IMR-90 (cell line): Measurements from ENCODE around the gene RPS2. TPM values are rescaled to one million over a fixed set of nuclear protein-coding genes. Genes with fewer than 3 reads are reported as not detected.

ENCODE experiments used
- ATAC-seq: fragments of 200-7000 bp; cut with Tn5 transposase; 2 replicates; pipeline ENCODE4 v1.9.1; 2020; ENCODE audit warnings: low read depth, mild to moderate bottlenecking, moderate library complexity
- BruUV-seq: library from RNA; stranded (reverse); fragments of 400-500 nt; replicated peaks from 2 replicates; lab custom pipeline; 2021; lab: Mats Ljungman, UMichigan
- CTCF ChIA-PET: fragments of 300-600 bp; formaldehyde crosslinking; extraction: SDS; loops from one replicate; lab custom pipeline; 2021; ENCODE audit warnings: antibody characterized with exemption; lab: Yijun Ruan, JAX
- POLR2A ChIA-PET: fragments of 300-600 bp; sonication (Branson Sonifier 250); formaldehyde crosslinking; loops from one replicate; lab custom pipeline; 2022; ENCODE audit warnings: antibody characterized with exemption; ENCODE audit not compliant: unreplicated experiment; lab: Charles Lee
- DNase-seq: peaks from one replicate; pipeline ENCODE4 v3.0.0; 2013
- H2AFZ ChIP-seq: replicated peaks from 2 replicates; pipeline ENCODE3; 2013; ENCODE audit warnings: low read length, mild to moderate bottlenecking; ENCODE audit not compliant: poor library complexity
- H2AK5ac ChIP-seq: 2 replicates; pipeline ENCODE4 v1.6.1; 2013; ENCODE audit warnings: low read depth, low read length, inconsistent platforms
- H2AK9ac ChIP-seq: replicated peaks from 2 replicates; pipeline ENCODE3; 2013; ENCODE audit warnings: mild to moderate bottlenecking, low read depth, low read length, moderate library complexity; ENCODE audit not compliant: poor library complexity
- H2BK120ac ChIP-seq: 2 replicates; pipeline ENCODE4 v1.6.1; 2013; ENCODE audit warnings: low read depth, low read length, inconsistent platforms
- H2BK15ac ChIP-seq: 3 replicates; pipeline ENCODE4 v1.6.1; 2013; ENCODE audit warnings: low read depth, low read length, inconsistent platforms
- H2BK20ac ChIP-seq: 2 replicates; pipeline ENCODE4 v1.6.1; 2013; ENCODE audit warnings: low read depth, mild to moderate bottlenecking, inconsistent platforms, low read length, moderate library complexity
- H2BK5ac ChIP-seq: 2 replicates; pipeline ENCODE4 v1.6.1; 2013; ENCODE audit warnings: mild to moderate bottlenecking, low read depth, low read length, inconsistent platforms; ENCODE audit not compliant: poor library complexity, severe bottlenecking
- H3K14ac ChIP-seq: replicated peaks from 2 replicates; pipeline ENCODE4 v1.6.1; 2013; ENCODE audit warnings: low read depth, low read length, inconsistent platforms
- H3K18ac ChIP-seq: 2 replicates; pipeline ENCODE4 v1.6.1; 2013; ENCODE audit warnings: low read depth, low read length, control low read depth
- H3K23ac ChIP-seq: 2 replicates; pipeline ENCODE4 v1.6.1; 2013; ENCODE audit warnings: low read depth, low read length, inconsistent platforms
- H3K27ac ChIP-seq: 2 replicates; pipeline ENCODE4 v1.5.1; 2013; ENCODE audit warnings: mild to moderate bottlenecking, control low read depth, low read length; ENCODE audit not compliant: insufficient read depth
- H3K27me3 ChIP-seq: 2 replicates; pipeline ENCODE4 v1.6.1; 2013; ENCODE audit warnings: low read length; ENCODE audit not compliant: control insufficient read depth, insufficient read depth
- H3K36me3 ChIP-seq: 2 replicates; pipeline ENCODE4 v1.6.1; 2013; ENCODE audit warnings: low read length, mixed read lengths; ENCODE audit not compliant: control insufficient read depth, insufficient read depth
- H3K4ac ChIP-seq: 2 replicates; pipeline ENCODE4 v1.6.1; 2013; ENCODE audit warnings: low read depth, low read length, inconsistent platforms
- H3K4me1 ChIP-seq: 2 replicates; pipeline ENCODE4 v1.6.1; 2013; ENCODE audit warnings: low read length, mixed read lengths; ENCODE audit not compliant: control insufficient read depth, insufficient read depth
- H3K4me2 ChIP-seq: 2 replicates; pipeline ENCODE4 v1.6.1; 2013; ENCODE audit warnings: low read depth, mild to moderate bottlenecking, control low read depth, low read length, moderate library complexity
- H3K4me3 ChIP-seq: 2 replicates; pipeline ENCODE4 v1.5.1; 2013; ENCODE audit warnings: low read depth, mild to moderate bottlenecking, control low read depth, low read length, moderate library complexity; ENCODE audit not compliant: insufficient read depth
- H3K56ac ChIP-seq: 2 replicates; pipeline ENCODE4 v1.6.1; 2013; ENCODE audit warnings: low read length, inconsistent platforms; ENCODE audit not compliant: insufficient read depth; ENCODE audit errors: extremely low read depth
- H3K79me1 ChIP-seq, 2 experiments: 2 replicates each; pipeline ENCODE4 v1.6.1; 2013; ENCODE audit warnings: low read length in 2 of 2, inconsistent platforms in 1 of 2, low read depth in 1 of 2
- H3K9ac ChIP-seq: 2 replicates; pipeline ENCODE4 v1.6.1; 2013; ENCODE audit warnings: low read depth, low read length, control low read depth
- H3K9me1 ChIP-seq: 2 replicates; pipeline ENCODE4 v1.6.1; 2013; ENCODE audit warnings: low read length, inconsistent platforms; ENCODE audit not compliant: insufficient read depth
- H3K9me3 ChIP-seq: 2 replicates; pipeline ENCODE4 v1.6.1; 2013; ENCODE audit warnings: low read length; ENCODE audit not compliant: control insufficient read depth, insufficient read depth
- H4K20me1 ChIP-seq: 2 replicates; pipeline ENCODE4 v1.6.1; 2013; ENCODE audit warnings: low read length, inconsistent platforms; ENCODE audit not compliant: insufficient read depth
- H4K5ac ChIP-seq: 2 replicates; pipeline ENCODE4 v1.6.1; 2013; ENCODE audit warnings: mild to moderate bottlenecking, low read depth, low read length, control low read depth
- H4K8ac ChIP-seq, 2 experiments: 2 replicates each; pipeline ENCODE4 v1.6.1; 2013; ENCODE audit warnings: low read depth in 2 of 2, low read length in 2 of 2, control low read depth in 1 of 2, inconsistent platforms in 1 of 2
- H4K91ac ChIP-seq: 2 replicates; pipeline ENCODE4 v1.6.1; 2013; ENCODE audit warnings: low read depth, low read length, inconsistent platforms; ENCODE audit not compliant: insufficient read depth
- BHLHE40 ChIP-seq: fragments of 150-350 bp; IDR thresholded peaks from 2 replicates; pipeline ENCODE4 v1.6.1; 2016; ENCODE audit warnings: mild to moderate bottlenecking, low read depth, low read length
- CEBPB ChIP-seq: IDR thresholded peaks from 2 replicates; pipeline ENCODE4 v1.6.1; 2012; ENCODE audit warnings: low read depth, low read length, improper control_type of control experiment
- CHD1 ChIP-seq: IDR thresholded peaks from 2 replicates; pipeline ENCODE4 v1.6.1; 2012; ENCODE audit warnings: low read depth, low read length, improper control_type of control experiment
- FOS ChIP-seq: fragments of 150-350 bp; IDR thresholded peaks from 2 replicates; pipeline ENCODE4 v1.6.1; 2016; ENCODE audit warnings: low read depth, low read length
- MAFK ChIP-seq: IDR thresholded peaks from 2 replicates; pipeline ENCODE4 v1.6.1; 2012; ENCODE audit warnings: low read depth, low read length, improper control_type of control experiment
- MAZ ChIP-seq: IDR thresholded peaks from 2 replicates; pipeline ENCODE4 v1.6.1; 2012; ENCODE audit warnings: low read depth, mild to moderate bottlenecking, low read length, improper control_type of control experiment, moderate library complexity, borderline replicate concordance
- MXI1 ChIP-seq: IDR thresholded peaks from 2 replicates; pipeline ENCODE4 v1.6.1; 2012; ENCODE audit warnings: low read depth, mild to moderate bottlenecking, low read length, moderate library complexity, borderline replicate concordance
- NFE2L2 ChIP-seq: fragments of 150-350 bp; IDR thresholded peaks from 2 replicates; pipeline ENCODE4 v1.6.1; 2016; ENCODE audit warnings: low read depth, mild to moderate bottlenecking, low read length
- POLR2A ChIP-seq: IDR thresholded peaks from 2 replicates; pipeline ENCODE4 v1.6.1; 2012; ENCODE audit warnings: mild to moderate bottlenecking, low read depth, low read length
- RAD21 ChIP-seq: IDR thresholded peaks from 2 replicates; pipeline ENCODE4 v1.6.1; 2012; ENCODE audit warnings: low read length, improper control_type of control experiment
- RCOR1 ChIP-seq: IDR thresholded peaks from 2 replicates; pipeline ENCODE4 v1.6.1; 2012; ENCODE audit warnings: mild to moderate bottlenecking, low read length, improper control_type of control experiment; ENCODE audit not compliant: insufficient replicate concordance
- SMC3 ChIP-seq: fragments of 150-350 bp; IDR thresholded peaks from 2 replicates; pipeline ENCODE4 v1.6.1; 2016; ENCODE audit warnings: low read depth, mild to moderate bottlenecking, antibody characterized with exemption, low read length, moderate library complexity
- WGBS, 2 experiments: methylation state at CpG; one replicate each; pipeline versions ENCODE4 v1.1.5 to v1.1.7; 2013; ENCODE audit warnings: missing lambda C conversion rate in 2 of 2; ENCODE audit not compliant: insufficient read length in 1 of 2; ENCODE audit errors: extremely low coverage in 2 of 2; 5-methylcytosine and 5-hydroxymethylcytosine counted together
- dilution Hi-C: fragments of 300-500 bp; cut with HindIII; formaldehyde crosslinking; loops from one replicate; pipeline ENCODE4 v1.14.3; 2018; ENCODE audit warnings: low sequenced_read_pairs; ENCODE audit not compliant: unreplicated experiment
- in situ Hi-C: fragments of 300-500 bp; cut with MboI; formaldehyde crosslinking; loops from 3 replicates; pipeline ENCODE4 v1.14.3; 2019; ENCODE audit warnings: low sequenced_read_pairs, inconsistent platforms, mixed read lengths
- intact Hi-C: fragments of 100-400 bp; cut with micrococcal nuclease; formaldehyde crosslinking; loops from 2 replicates; pipeline ENCODE4 v1.10.0; 2022
- polyA plus RNA-seq, 3 experiments: library from polyadenylated mRNA; depleted of rRNA; stranded (reverse); fragments of >200 nt; gene quantifications; 2 replicates each; pipeline ENCODE4 v1.2.3, GENCODE V29; 2012; ENCODE audit warnings: low replicate concordance in 1 of 3
- total RNA-seq: library from RNA; depleted of rRNA; stranded (reverse); fragments of >200 nt; gene quantifications from 2 replicates; pipeline ENCODE4 v1.2.3, GENCODE V29; 2012
- TF ChIP-seq, protein P1 (sequence below): fragments of 150-350 bp; IDR thresholded peaks from 2 replicates; pipeline ENCODE4 v1.6.1; 2017; ENCODE audit warnings: mild to moderate bottlenecking, antibody characterized with exemption, low read length, low read depth
- TF ChIP-seq, protein P2 (sequence below): conservative IDR thresholded peaks from 2 replicates; pipeline ENCODE4 v1.5.1; 2012; ENCODE audit warnings: mild to moderate bottlenecking, low read depth, low read length, improper control_type of control experiment

RPS2 gene
- total and polyA plus RNA-seq, 2 of the 4 experiments (the other 2 are of a cell fraction) = 2,703 to 6,941 TPM

DNA sequence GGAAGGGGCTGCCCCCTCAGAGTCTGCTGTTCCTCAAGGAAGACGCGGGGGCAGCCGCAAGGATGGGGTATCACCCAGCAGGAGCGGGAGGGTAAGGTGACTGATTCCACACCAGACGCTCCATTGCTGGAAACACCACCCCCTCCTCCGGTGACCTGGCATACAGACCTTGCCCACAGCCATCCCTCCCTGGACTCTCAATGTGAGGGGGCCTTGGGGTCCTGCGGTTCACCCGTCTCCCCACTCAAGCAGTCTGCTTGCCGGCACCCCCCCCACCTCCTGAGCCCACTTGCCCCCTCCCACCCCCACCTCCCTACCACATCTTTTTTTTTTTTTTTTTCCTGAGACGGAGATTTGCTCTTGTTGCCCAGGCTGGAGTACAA, 34.3 kb downstream of the RPS2 start:
- in situ Hi-C loops (loop anchor here (5.0 kb wide), 1 partner anchor 68 kb away; no protein-coding TSS in a partner anchor), dilution Hi-C loops (no loop called here), intact Hi-C loops (no loop called here)
- H3K36me3 ChIP-seq = no peaks in the 10 kb centered on the region
- CTCF ChIA-PET = interaction anchor here (1.5 kb wide), 1 partner anchor 13 kb away, joined by 3 read pairs; no protein-coding TSS in a partner anchor
- no peaks in the 10 kb centered on the region for H3K9me1 ChIP-seq
- H3K4me3 ChIP-seq = no peak overlapping the region
- DNase-seq (no peak), ATAC-seq (no peak)
- H2BK15ac ChIP-seq = no peak overlapping the region
- H4K20me1 ChIP-seq = no peaks in the 10 kb centered on the region
- no peak overlapping the region for H4K91ac ChIP-seq
- H3K18ac ChIP-seq = no peak overlapping the region
- no peaks in the 10 kb centered on the region for H3K79me1 ChIP-seq
- H3K4ac ChIP-seq = no peak overlapping the region
- POLR2A ChIA-PET = no interaction called here
- no peak overlapping the region for H3K23ac ChIP-seq
- BruUV-seq = no TSS peak
- no peak overlapping the region for H2AK5ac ChIP-seq
- no peak overlapping the region for H2BK120ac ChIP-seq
- H2BK20ac ChIP-seq = no peak overlapping the region
- H4K8ac ChIP-seq = no peak overlapping the region
- H3K9me3 ChIP-seq = no peaks in the 10 kb centered on the region
- H3K27me3 ChIP-seq = peaks cover 4% of the 10 kb centered on the region; the same call in 1 of the 2 replicates
- WGBS, 2 experiments = 81% methylated on average over 3 of the region's 10 CpGs; no CpG with 5 or more reads in 1 of the 2 experiments
- H3K14ac ChIP-seq = no peak overlapping the region
- H2BK5ac ChIP-seq = no peak overlapping the region
- no peak overlapping the region for H3K56ac ChIP-seq
- H4K5ac ChIP-seq = no peak overlapping the region
- no peak overlapping the region for H2AK9ac ChIP-seq
- no peaks in the 10 kb centered on the region for H3K4me1 ChIP-seq
- TF ChIP-seq MXI1 = no peak
- no peak for TF ChIP-seq CEBPB
- no peak for TF ChIP-seq BHLHE40
- TF ChIP-seq RCOR1 = no peak
- no peak for TF ChIP-seq RAD21
- TF ChIP-seq NFE2L2 = no peak
- TF ChIP-seq SMC3 = no peak
- TF ChIP-seq MAZ = no peak
- TF ChIP-seq, protein P1, sequence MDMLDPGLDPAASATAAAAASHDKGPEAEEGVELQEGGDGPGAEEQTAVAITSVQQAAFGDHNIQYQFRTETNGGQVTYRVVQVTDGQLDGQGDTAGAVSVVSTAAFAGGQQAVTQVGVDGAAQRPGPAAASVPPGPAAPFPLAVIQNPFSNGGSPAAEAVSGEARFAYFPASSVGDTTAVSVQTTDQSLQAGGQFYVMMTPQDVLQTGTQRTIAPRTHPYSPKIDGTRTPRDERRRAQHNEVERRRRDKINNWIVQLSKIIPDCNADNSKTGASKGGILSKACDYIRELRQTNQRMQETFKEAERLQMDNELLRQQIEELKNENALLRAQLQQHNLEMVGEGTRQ = no peak
- TF ChIP-seq, protein P2, sequence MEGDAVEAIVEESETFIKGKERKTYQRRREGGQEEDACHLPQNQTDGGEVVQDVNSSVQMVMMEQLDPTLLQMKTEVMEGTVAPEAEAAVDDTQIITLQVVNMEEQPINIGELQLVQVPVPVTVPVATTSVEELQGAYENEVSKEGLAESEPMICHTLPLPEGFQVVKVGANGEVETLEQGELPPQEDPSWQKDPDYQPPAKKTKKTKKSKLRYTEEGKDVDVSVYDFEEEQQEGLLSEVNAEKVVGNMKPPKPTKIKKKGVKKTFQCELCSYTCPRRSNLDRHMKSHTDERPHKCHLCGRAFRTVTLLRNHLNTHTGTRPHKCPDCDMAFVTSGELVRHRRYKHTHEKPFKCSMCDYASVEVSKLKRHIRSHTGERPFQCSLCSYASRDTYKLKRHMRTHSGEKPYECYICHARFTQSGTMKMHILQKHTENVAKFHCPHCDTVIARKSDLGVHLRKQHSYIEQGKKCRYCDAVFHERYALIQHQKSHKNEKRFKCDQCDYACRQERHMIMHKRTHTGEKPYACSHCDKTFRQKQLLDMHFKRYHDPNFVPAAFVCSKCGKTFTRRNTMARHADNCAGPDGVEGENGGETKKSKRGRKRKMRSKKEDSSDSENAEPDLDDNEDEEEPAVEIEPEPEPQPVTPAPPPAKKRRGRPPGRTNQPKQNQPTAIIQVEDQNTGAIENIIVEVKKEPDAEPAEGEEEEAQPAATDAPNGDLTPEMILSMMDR = no peak
- TF ChIP-seq CHD1 = no peak
- TF ChIP-seq POLR2A = no peak
- no peak for TF ChIP-seq FOS
- no peak for TF ChIP-seq MAFK
- H2AFZ ChIP-seq = peak overlapping the region; percentile 97
- no peak overlapping the region for H3K27ac ChIP-seq
- no peak overlapping the region for H3K4me2 ChIP-seq
- no peak overlapping the region for H3K9ac ChIP-seq
